Endothelial cell of umbilical vein (primary cell): Measurements from ENCODE around the gene NUP58.

ENCODE experiments used
- CTCF ChIP-seq, 2 donors: IDR thresholded peaks; 1 replicate in 1 of 2; 2 replicates in 1 of 2; pipeline ENCODE4 v1.5.1; 2011; ENCODE audit warnings: low read length in 2 of 2, mild to moderate bottlenecking in 2 of 2, moderate library complexity in 2 of 2, control low read depth in 1 of 2, inconsistent platforms in 1 of 2, low read depth in 1 of 2; ENCODE audit not compliant: insufficient read depth in 1 of 2; ENCODE audit errors: extremely low read depth in 1 of 2
- EZH2 ChIP-seq: IDR thresholded peaks from 2 replicates; pipeline ENCODE4 v1.6.1; 2012; ENCODE audit warnings: borderline replicate concordance, low read depth, mild to moderate bottlenecking, moderate library complexity, low read length, inconsistent platforms; ENCODE audit not compliant: severe bottlenecking
- FOS ChIP-seq: IDR thresholded peaks from 2 replicates; pipeline ENCODE4 v1.6.1; 2011; ENCODE audit warnings: mild to moderate bottlenecking, low read length, moderate library complexity, borderline replicate concordance; ENCODE audit not compliant: insufficient read depth
- JUN ChIP-seq: IDR thresholded peaks from 2 replicates; pipeline ENCODE4 v1.6.1; 2011; ENCODE audit warnings: borderline replicate concordance, low read depth; ENCODE audit not compliant: insufficient read length, insufficient read depth
- MAX ChIP-seq: IDR thresholded peaks from 2 replicates; pipeline ENCODE4 v1.6.1; 2011; ENCODE audit not compliant: insufficient read depth, insufficient read length
- MYC ChIP-seq: IDR thresholded peaks from one replicate; pipeline ENCODE4 v1.6.1; 2011; ENCODE audit warnings: mild to moderate bottlenecking, low read depth, low read length
- POLR2A ChIP-seq: IDR thresholded peaks from 2 replicates; pipeline ENCODE4 v1.6.1; 2012; ENCODE audit warnings: low read depth, mild to moderate bottlenecking, control low read depth, low read length
- POLR2AphosphoS5 ChIP-seq: IDR thresholded peaks from 2 replicates; pipeline ENCODE4 v1.6.1; 2012; ENCODE audit warnings: low read depth, mild to moderate bottlenecking, control low read depth, low read length, moderate library complexity; ENCODE audit not compliant: insufficient read depth

GRCh38 chr13:25286308-25286968, 15.0 kb upstream of the NUP58 start:
- TF ChIP-seq CTCF (IDR thresholded peaks at IDR 0.05; ENCODE audit: extremely low read depth in 1 of 2, insufficient read depth in 1 of 2, low read depth in 1 of 2, low read length in 2 of 2) (no peak), EZH2 (no peak), POLR2AphosphoS5 (no peak), POLR2A (peak; percentile 23), FOS (no peak), MAX (no peak), JUN (peak; percentile 22), MYC (no peak)
